IPS DF 19.7 (cell line): ENCODE data around the gene P2RY6.

Experiments
- DNase-seq: peaks from one replicate; pipeline ENCODE4 v3.0.0-alpha.2; 2013; ENCODE audit warnings: low read depth, low spot score

The P2RY6 gene

GRCh38 chr11:73316422-73316821 is 44.3 kb downstream of the P2RY6 start:
- DNase-seq: no peak

GRCh38 chr11:73317373-73317772 is 45.2 kb downstream of the P2RY6 start:
- no peak for DNase-seq

- DNase-seq: no peak
Measured at GRCh38 chr11:73317803-73318202, 45.7 kb downstream of the P2RY6 start.

GRCh38 chr11:73318501-73319011 is 46.4 kb downstream of the P2RY6 start:
- DNase-seq: no peak

DNA sequence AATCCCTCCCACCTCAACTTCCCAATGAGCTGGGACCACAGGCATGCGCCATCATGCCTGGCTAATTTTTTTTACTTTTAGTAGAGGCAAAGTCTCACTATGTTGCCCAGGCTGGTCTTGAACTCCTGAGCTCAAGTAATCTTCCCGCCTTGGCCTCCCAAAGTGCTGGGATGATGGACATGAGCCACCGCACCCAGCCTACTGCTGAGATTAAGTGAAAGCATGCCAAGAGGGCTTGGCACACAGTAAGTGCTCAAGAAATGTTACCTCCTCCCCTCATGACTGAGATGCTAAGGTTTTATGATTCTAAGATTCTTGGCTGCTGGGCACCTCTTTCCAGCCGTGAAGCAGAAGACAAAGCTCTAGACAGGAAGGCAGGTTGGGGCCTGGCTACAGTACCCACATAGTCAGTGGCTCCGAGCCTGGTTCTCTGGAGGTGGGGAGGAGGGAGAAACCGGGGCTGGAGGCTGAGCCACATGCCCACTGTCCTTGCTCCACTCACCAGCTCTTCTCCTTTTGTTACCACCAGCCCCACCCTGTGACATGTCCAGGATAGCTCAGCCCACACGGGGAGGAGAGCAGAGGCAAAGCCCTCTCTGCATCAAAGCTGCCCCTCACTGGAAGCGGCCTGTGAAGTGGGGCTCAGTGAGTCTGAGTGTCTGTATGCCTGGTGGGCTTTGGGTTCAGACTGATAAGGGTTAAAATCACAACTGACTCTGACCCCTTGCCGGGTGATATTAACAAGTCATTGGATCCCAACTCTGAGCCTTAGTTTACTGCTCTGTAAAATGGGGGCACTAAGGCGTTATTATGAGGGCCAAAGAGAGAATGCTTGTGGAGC is 48.8 kb downstream of the P2RY6 start:
- DNase-seq: no peak

DNA sequence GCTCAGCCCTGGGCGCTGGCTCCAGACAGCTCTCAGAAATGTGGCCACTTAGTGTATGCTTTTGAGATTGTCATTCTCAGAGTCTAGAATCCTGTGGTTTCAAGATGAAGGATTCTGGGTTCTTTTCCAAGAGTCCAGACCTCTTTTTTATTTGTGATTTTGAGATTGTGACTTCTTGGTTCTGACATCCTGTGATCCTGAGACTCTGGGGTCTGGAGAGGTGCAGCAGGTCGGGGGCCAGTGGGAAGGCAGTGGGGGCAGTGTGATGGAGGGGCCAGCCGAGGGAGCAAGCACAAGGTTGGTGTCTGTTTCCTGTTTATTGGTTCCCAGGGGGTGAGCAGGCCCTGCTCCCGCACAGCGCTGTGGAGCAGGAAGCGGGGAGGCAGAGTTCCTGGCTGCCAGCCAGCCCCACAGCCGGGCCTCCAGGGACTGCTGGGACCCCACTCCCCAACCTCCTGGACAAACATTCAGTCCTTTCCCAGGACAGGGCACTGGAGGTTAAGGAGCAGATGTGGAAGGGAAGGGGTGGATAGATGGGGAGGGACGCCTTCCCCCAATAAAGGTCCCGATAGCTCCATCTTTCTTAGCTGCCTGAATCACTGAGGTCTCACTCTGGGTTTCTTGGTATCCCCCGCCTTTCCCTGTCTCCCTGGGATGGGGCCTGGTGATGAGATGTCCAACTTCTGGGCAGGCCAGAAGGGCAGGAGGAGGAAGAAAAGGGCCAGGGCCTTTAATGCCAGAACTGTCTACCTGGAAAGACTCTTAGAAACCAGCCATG is 49.7 kb downstream of the P2RY6 start:
- DNase-seq: no peak

- DNase-seq: no peak
Measured at GRCh38 chr11:73322382-73323306, 50.5 kb downstream of the P2RY6 start.

- no peak for DNase-seq
Measured at GRCh38 chr11:73323464-73323863, 51.3 kb downstream of the P2RY6 start.

GRCh38 chr11:73324116-73324515 is 52.0 kb downstream of the P2RY6 start:
- DNase-seq: no peak

DNA sequence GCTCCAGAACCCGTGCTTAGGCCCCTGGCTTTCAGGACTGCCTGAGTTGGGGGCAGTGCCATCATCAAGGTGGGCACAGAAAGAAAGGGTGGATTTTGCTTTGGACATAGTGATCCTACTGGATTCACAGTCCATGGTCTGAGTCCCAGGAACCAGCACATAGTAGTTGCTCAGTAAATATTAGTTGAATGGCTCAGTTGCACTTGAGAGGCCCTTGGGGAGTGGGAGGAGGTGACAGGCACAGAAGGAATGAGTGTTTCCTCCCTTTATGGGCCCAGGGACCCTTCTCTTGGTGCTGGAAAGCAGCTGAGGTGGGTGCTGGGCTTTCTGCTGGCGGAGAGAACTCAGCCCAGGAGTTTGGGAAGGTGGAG is 52.5 kb downstream of the P2RY6 start:
- no peak for DNase-seq

DNA sequence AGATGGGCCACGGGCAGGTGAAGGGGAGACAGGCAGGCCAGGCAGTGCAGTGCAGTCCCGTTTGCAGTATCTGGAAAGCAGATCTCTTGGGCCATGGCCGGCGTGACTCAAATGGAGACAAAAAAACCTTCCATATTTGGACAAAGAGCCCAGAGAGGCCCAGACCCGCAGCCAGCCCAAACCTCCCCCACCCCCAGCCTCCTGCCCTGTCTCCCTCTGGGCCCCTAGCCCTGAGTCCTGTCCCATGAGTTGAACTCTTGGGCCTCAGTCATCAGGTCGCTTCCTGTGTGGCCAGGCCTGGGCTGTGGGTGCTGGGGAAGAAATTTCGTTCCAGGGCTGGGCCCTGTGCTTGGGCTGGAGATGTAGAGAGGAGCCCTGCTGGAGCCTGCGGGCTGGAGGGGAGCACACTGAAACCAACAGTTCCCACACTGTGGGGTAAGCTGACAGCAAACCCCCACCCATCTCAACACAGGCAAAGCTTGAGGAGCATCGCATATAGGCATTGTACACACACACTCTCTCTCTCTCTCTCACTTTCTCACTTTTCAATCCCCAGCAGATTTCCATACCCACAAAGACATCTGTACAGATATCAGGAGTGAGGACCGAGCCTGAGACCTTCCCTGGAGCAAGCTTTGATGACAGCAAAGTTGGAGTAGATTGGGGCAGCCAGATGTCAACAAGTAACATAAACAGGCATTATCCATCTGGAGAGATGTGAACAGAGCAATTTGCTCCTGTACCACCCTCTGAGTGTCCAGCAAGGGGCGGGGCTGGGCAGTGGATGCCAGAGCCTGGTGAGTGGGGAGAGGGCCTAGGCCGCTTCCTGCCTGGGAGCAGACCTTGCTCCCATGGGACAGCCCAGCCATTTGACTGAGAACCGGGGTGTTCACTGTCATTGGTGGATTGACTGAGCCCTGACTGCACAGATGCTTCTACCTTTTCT is 53.2 kb downstream of the P2RY6 start:
- DNase-seq: no peak

GRCh38 chr11:73326929-73327811 is 55.0 kb downstream of the P2RY6 start:
- no peak for DNase-seq

- no peak for DNase-seq
Measured at GRCh38 chr11:73327812-73328364, 55.8 kb downstream of the P2RY6 start.

GRCh38 chr11:73330569-73331093 is 58.5 kb downstream of the P2RY6 start:
- no peak for DNase-seq

- DNase-seq: no peak
Measured at GRCh38 chr11:73331138-73331916, 59.2 kb downstream of the P2RY6 start.

- no peak for DNase-seq
Measured at GRCh38 chr11:73333173-73333572, 61.0 kb downstream of the P2RY6 start.

DNA sequence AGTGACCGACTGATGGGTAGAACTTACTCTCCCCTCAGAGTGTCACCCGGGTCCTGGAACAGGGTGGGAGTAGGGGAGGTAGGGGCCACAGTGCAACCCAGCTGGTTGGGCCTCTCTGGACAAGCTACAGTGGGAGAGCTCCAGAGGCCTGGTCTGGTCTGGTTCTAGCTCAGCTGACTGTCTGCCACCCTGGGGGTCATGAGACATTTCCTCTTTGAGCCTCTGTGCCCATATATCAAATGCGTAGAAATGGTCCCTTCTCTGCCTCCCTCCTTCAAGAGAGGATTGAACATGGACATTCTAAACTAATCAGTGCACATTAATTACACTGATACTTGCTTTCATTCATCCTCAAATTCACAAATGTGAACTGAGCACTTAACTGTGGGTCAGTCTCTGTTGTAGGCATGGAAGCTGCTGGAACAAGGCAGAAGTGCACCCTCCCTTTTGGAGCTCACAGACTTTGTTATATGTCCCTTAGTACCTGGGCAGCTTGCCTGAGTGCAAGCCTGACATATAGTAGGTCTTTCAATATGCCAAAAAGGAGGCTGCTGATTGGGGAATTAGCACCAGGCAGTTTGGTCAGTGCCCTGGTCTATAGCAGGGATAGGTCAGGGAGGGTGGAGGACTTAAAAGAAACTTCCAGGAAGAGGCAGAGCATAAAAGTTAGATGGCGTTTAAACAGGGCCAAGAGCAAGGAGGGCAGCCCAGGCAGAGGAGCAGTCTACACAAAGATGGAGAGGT is 61.7 kb downstream of the P2RY6 start:
- DNase-seq: no peak
